GM21825 (cell line): ENCODE measurements around the gene AGPS.
"Not testable (repeated sequence)": the region's sequence is repeated elsewhere in the genome, so short reads cannot be mapped to it uniquely, and the experiment has no call there.

ENCODE experiments used
- ATAC-seq: cut with Tn5 transposase; IDR thresholded peaks from one replicate; pipeline ENCODE4 v1.9.1; 2021; ENCODE audit warnings: mild to moderate bottlenecking, moderate library complexity; ENCODE audit not compliant: unreplicated experiment

The AGPS gene

DNA sequence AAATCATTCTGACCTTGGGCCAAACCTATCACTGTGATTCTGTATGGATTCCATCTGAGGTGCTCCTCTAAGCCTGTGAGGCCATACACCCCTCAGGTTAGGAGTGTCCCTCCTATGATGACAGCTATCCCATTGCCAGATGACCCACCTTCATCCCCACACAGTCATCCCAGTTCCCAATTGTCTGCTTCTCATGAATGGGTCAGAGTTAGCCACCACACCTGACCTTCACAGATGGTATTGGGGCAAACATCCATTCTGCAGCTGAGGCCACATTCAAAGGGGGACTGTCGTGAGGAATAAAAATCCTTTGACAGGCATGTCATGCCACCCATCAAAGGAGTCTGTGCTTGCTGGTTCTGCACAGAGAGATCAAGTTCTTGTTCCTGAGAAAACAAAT lies 155.2 kb downstream of the AGPS start:
- ATAC-seq, result no peak

DNA sequence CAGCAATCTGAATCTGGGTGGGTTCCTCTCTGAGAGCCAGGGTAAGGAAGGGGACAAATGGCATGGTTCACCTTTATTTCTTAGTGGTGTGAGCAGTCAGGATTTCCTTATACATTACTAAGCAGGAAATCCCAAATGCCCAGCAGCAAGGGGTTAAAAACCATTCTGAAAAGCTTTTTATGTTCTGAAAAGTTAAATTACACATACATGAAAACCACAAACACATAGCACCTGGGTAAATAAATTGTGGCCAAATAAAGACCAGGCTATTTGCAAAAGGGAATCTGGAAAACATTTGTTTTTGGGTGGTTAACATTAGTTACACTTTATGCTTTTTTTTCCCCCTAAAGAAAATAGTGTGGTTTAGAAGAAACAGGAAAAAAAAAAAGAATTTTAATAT lies 156.1 kb downstream of the AGPS start:
- ATAC-seq, result no peak

GRCh38 chr2:177549171-177549570 lies 156.6 kb downstream of the AGPS start:
- no peak for ATAC-seq

GRCh38 chr2:177550264-177551200 lies 158.0 kb downstream of the AGPS start:
- no peak for ATAC-seq

- not testable (repeated sequence) for ATAC-seq
Observed at GRCh38 chr2:177551360-177551759, 158.8 kb downstream of the AGPS start.

DNA sequence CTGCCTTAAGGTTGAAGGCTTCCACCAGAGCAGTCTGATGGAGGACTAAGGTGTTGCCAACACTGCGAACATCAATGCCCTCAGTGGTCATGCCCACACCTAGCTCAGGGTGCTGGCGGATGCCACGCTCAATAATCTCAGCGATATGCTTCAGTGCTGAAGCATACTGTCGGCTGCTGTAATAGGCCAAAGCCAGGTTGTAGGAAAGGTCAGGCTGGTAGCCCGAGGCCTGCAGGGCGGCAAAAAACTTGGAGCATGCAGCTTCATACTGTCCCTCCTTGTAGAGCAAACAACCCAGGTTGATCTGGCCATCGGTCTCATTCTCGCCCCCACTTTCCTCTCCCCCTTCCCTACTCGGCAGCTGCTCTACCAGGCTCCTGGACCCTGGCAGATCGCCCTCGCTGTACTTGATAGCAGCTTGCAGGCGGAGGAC lies 159.4 kb downstream of the AGPS start:
- no peak for ATAC-seq

GRCh38 chr2:177552422-177553175 lies 160.0 kb downstream of the AGPS start:
- peak; percentile 93 for ATAC-seq

GRCh38 chr2:177553176-177553884 lies 160.8 kb downstream of the AGPS start:
- no peak for ATAC-seq

DNA sequence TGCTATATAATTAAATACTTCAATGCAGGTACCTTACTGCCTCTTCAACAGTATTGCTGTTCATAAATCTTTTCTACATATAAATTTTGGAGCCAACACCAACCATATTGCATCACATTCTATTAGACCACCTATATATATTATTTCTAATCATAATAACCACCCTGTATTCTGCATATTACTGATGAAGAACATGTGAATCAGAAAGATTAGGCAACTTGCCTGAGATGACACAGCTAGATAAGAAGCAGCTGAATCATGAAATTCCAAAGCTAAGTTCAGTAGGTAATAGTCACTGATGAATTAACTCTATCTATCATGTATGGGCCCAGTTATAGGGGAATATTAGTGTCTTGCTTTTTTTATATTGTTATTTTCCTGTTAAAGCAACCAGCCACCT lies 161.8 kb downstream of the AGPS start:
- ATAC-seq, result no peak

DNA sequence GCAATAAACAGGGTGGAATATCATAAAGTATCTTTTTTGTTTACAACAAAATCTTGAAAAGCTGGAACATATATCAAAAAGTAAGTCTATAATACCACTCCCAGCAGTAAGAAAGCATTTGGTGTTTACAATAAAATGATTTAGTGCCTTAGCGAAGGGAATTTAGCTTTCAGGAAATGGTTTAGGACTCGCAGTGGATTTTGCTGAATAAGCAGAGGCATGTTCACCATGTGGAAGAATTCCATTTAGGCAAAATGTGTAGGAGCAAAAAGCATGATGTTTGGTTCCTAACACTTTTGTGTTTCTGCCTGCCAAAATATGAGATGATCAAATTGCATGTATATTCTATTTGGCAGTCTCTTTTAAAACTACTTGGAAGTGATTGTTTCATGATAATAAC lies 163.6 kb downstream of the AGPS start:
- ATAC-seq, result no peak

GRCh38 chr2:177557794-177558193 lies 165.2 kb downstream of the AGPS start:
- ATAC-seq, result no peak

GRCh38 chr2:177559638-177560037 lies 167.1 kb downstream of the AGPS start:
- no peak for ATAC-seq

DNA sequence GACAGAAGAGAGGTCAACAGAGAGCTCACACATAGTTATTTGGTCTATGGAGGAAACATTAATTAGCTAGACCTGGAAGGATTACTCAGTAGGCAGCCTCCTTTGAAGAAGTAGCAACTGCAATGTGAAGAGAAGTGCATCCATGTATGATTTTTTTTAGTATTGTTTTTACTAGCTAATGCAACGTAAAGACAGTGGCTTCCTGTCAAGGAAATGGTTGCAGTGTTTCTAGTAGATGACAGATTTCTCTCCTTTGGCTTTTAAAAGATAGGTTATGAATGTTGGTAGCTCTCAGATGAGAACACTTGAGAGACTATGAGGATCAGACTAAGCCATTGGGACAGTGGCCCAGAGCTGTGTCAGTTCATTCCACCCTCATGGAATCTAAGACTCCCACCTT lies 175.8 kb downstream of the AGPS start:
- ATAC-seq, result no peak

DNA sequence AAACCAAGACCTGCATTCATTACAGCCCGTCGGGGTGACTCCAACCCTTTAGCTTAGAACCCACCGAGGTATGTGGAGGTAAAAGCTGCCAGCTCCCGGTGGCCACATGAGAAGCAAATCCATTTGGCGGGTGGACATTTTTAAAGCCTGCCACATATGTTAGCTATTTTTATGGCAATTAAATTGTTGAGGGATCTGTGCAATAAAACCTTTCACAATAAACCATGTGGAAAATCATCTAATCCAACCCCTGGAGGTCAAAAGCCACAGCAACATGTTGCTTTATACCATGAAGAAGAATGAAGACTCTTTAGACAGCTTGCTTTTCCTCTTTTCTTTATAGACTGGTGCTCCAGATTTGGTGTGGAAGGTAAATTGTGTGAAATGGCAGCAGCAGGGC lies 176.3 kb downstream of the AGPS start:
- no peak for ATAC-seq

DNA sequence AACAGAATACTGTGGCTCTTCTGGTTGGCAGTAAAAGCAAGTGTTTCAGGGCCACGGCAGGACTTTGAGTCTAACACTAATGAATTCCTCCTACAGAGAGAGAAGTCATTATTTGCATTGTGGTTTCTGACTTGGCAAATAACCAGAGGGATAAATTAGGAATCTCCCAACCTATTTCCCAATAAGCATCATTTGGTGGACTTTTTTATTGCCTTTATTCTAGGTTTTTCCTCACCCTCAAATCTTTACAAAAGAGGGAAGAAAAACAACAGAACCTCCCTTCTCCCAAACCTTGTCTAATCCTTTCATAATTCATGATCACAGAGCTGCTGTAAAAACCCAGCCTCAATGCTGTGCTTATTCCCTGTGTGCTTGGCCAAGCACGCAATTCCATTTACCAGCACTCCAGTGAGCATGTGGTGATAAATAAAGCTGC lies 179.7 kb downstream of the AGPS start:
- ATAC-seq, result no peak

DNA sequence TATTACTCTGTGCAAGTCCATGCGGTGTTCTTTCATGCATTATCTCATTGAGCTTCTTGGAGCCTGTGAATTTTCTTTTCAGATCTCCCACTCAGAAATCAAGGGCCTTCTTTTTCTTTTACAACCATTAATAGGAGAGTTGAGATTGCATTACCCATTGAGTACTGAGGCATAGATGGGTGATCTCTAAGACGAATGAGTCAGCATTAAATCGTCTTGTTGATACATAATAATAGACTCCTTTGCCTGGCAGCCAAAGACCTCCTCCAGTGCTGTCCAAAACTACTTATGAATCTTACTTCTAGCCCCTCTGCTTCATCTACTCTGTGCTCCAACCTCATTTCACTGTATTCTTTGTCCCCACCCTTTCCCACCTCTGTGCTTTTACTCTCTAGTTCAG lies 180.5 kb downstream of the AGPS start:
- no peak for ATAC-seq

DNA sequence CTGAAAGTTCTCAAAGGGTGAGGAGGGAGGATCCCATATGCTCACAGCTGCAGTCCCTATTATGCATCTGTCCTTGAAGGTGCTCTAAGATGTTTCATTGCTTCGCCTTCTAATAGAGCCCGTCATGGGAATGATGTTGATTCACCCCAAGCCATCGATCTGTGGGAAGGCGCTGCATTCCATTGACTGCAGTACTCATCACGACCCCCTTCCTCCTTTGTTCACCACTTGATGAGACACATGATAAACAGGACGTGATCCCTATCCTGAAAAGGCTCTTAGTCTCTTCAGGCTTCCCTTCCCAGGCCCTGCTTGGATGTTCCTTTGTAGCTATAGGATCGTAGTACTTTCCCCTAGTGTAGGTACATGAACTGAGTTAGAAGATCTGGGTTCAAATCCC lies 181.8 kb downstream of the AGPS start:
- no peak for ATAC-seq

GRCh38 chr2:177575358-177575757 lies 182.8 kb downstream of the AGPS start:
- ATAC-seq, result no peak

GRCh38 chr2:177577075-177577474 lies 184.5 kb downstream of the AGPS start:
- no peak for ATAC-seq

GRCh38 chr2:177578454-177578853 lies 185.9 kb downstream of the AGPS start:
- ATAC-seq, result no peak

DNA sequence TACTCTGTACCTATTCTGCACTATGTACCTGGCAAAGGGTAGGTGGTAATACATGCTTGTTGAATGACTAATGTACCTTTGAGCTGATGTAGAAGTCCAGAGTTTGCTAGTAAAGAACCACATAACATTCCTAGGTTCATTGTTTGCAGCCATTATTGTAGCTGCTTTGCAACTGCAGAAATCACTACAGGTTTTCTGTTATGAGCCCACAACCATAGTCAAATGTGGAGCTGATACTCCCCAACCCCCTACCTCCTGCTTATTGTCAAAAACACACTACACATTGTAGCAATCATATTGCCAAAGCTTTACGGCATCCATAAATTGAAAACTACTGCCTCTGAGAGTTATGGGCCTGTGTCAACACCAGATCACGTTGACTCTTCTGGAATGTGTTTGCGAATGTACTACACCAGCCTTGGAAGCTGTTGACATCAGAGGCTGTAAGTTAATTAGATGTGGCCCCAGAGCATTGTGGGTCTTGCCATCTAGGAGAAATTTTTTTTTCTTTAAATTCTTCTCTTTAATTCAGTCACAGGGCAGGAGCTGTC lies 187.0 kb downstream of the AGPS start:
- no peak for ATAC-seq
